ENCODE results near the gene TARS1.

DNA sequence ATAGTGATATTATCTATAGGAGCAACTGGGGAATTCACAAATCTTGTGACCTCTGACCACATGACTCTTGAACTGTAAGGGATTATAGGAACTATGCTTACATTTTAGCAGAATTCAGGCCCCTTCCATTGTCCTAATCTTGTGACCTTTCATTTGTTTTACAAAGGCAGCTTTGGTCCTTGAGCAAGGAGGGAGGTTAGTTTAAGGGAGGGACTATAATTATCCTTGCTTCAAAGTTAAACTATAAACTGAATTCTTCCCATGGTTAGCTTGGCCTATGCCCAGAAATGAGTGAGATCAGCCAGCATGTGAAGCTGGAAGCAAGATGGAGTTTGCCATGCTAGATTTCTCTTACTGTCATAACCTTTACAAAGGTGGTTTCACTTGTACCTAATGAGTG is 51.2 kb downstream of the TARS1 start:
- TF ChIP-seq POLR2A (IDR thresholded peaks at IDR 0.05) (no peak), CTCF (IDR thresholded peaks at IDR 0.05) (no peak), EP300 (IDR thresholded peaks at IDR 0.05) (no peak), POLR2AphosphoS5 (IDR thresholded peaks at IDR 0.05) (no peak)
